Suprapubic skin (tissue), 4 donors: ENCODE results near the gene ZBTB44. TPM values are rescaled to one million over a fixed set of nuclear protein-coding genes. Genes with fewer than 3 reads are reported as not detected.

Experiments
- DNase-seq, 2 donors: peaks; one replicate each; pipeline ENCODE4 v3.0.0-alpha.2; 2019; ENCODE audit warnings: low spot score in 2 of 2
- H3K27ac ChIP-seq: fragments of 200-600 bp; sonication (generic); one replicate; pipeline ENCODE4 v1.5.1; 2019
- H3K27me3 ChIP-seq: fragments of 200-600 bp; sonication (generic); one replicate; pipeline ENCODE4 v1.5.1; 2019
- H3K36me3 ChIP-seq: fragments of 200-600 bp; sonication (generic); one replicate; pipeline ENCODE4 v1.5.1; 2019
- H3K4me1 ChIP-seq: fragments of 200-600 bp; sonication (generic); one replicate; pipeline ENCODE4 v1.5.1; 2019
- H3K4me3 ChIP-seq: fragments of 200-600 bp; sonication (generic); one replicate; pipeline ENCODE4 v1.5.1; 2019; ENCODE audit warnings: mild to moderate bottlenecking
- H3K9me3 ChIP-seq: fragments of 200-600 bp; sonication (generic); one replicate; pipeline ENCODE4 v1.5.1; 2019
- EP300 ChIP-seq: sonication (generic); formaldehyde crosslinking; IDR thresholded peaks from one replicate; pipeline ENCODE4 v1.6.1; 2017; ENCODE audit warnings: antibody characterized with exemption
- POLR2A ChIP-seq, 2 donors: fragments of 450-650 bp; IDR thresholded peaks; one replicate each; pipeline ENCODE4 v1.6.1; 2017; ENCODE audit warnings: antibody characterized with exemption in 2 of 2, mild to moderate bottlenecking in 2 of 2, moderate library complexity in 2 of 2
- POLR2AphosphoS5 ChIP-seq, 3 donors: sonication (generic); formaldehyde crosslinking; IDR thresholded peaks; one replicate each; pipeline ENCODE4 v1.6.1; 2017; ENCODE audit warnings: antibody characterized with exemption in 3 of 3
- WGBS: methylation state at CpG from one replicate; pipeline ENCODE4 v1.1.5; 2018; 5-methylcytosine and 5-hydroxymethylcytosine counted together
- total RNA-seq, 4 donors: library from RNA; depleted of rRNA; stranded (reverse); fragments of >200 nt; gene quantifications; one replicate each; pipeline ENCODE4 v1.1.0, GENCODE V29; 2016
- TF ChIP-seq, protein P1 (sequence below), 2 donors: fragments of 200-600 bp in 1 of 2; fragments of 450-650 bp in 1 of 2; sonication (generic) in 1 of 2; IDR thresholded peaks; one replicate each; pipeline ENCODE4 v1.5.1; 2016 to 2019; ENCODE audit warnings: antibody characterized with exemption in 2 of 2, mild to moderate bottlenecking in 1 of 2, moderate library complexity in 1 of 2

The ZBTB44 gene
- total RNA-seq, 4 donors from 2014 or later: 28.7 to 89.5 (median 69.1) TPM

DNA sequence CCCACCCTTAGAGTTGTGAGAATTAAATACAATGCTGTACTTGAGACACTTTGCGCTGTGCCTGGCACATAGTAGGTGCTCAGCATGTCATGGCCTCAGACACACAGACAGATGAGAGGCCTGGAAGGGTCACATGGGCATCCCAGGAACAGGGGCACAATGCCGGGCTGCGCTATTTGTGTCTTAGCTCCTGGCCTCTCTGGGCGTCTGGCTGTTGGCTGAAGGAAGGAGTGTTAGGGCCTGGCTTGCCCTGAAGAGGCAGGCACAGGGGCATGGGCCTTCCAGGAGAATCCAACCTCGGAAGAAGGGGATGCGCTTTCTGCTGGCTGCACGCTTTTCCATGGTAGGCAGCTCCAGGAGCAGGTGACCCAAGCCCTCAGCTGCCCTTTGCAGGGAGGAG, 113.7 kb downstream of the ZBTB44 start:
- H3K4me3 ChIP-seq: no peak overlapping the region
- H3K4me1 ChIP-seq: no peaks in the 10 kb centered on the region
- no peak overlapping the region for H3K27ac ChIP-seq
- H3K9me3 ChIP-seq: no peaks in the 10 kb centered on the region
- DNase-seq: no peak
- peaks cover 71% of the 10 kb centered on the region for H3K36me3 ChIP-seq
- no peak for TF ChIP-seq POLR2AphosphoS5 (IDR thresholded peaks at IDR 0.05)
- TF ChIP-seq EP300: no peak
- no peak for TF ChIP-seq POLR2A (IDR thresholded peaks at IDR 0.05)
- TF ChIP-seq, protein P1, sequence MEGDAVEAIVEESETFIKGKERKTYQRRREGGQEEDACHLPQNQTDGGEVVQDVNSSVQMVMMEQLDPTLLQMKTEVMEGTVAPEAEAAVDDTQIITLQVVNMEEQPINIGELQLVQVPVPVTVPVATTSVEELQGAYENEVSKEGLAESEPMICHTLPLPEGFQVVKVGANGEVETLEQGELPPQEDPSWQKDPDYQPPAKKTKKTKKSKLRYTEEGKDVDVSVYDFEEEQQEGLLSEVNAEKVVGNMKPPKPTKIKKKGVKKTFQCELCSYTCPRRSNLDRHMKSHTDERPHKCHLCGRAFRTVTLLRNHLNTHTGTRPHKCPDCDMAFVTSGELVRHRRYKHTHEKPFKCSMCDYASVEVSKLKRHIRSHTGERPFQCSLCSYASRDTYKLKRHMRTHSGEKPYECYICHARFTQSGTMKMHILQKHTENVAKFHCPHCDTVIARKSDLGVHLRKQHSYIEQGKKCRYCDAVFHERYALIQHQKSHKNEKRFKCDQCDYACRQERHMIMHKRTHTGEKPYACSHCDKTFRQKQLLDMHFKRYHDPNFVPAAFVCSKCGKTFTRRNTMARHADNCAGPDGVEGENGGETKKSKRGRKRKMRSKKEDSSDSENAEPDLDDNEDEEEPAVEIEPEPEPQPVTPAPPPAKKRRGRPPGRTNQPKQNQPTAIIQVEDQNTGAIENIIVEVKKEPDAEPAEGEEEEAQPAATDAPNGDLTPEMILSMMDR (IDR thresholded peaks at IDR 0.05): no peak
- H3K27me3 ChIP-seq: no peaks in the 10 kb centered on the region
- WGBS: 100% methylated on average over 3 of the region's 7 CpGs

DNA sequence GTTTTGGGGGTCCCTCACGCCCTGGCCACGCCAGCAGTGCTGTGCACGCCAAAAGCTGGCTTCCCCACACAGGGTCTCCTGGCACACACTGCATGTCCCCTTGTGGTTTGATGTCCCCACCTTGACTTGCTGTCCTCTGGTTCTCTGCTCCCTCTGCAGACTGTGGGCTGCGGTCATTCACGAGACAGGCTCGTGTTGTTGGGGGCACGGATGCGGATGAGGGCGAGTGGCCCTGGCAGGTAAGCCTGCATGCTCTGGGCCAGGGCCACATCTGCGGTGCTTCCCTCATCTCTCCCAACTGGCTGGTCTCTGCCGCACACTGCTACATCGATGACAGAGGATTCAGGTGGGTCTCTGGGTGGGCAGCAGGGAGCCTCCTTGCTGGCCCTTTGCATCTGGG, 114.9 kb downstream of the ZBTB44 start:
- H3K4me1 ChIP-seq: no peaks in the 10 kb centered on the region
- TF ChIP-seq EP300 (no peak), POLR2AphosphoS5 (IDR thresholded peaks at IDR 0.05) (no peak), POLR2A (IDR thresholded peaks at IDR 0.05) (no peak)
- TF ChIP-seq, protein P1 (IDR thresholded peaks at IDR 0.05): no peak
- no peak overlapping the region for H3K4me3 ChIP-seq
- no peaks in the 10 kb centered on the region for H3K27me3 ChIP-seq
- WGBS: 88% methylated on average over 11 of the region's 12 CpGs
- H3K36me3 ChIP-seq: peaks cover 74% of the 10 kb centered on the region
- H3K27ac ChIP-seq: no peak overlapping the region
- H3K9me3 ChIP-seq: no peaks in the 10 kb centered on the region
- DNase-seq: no peak

DNA sequence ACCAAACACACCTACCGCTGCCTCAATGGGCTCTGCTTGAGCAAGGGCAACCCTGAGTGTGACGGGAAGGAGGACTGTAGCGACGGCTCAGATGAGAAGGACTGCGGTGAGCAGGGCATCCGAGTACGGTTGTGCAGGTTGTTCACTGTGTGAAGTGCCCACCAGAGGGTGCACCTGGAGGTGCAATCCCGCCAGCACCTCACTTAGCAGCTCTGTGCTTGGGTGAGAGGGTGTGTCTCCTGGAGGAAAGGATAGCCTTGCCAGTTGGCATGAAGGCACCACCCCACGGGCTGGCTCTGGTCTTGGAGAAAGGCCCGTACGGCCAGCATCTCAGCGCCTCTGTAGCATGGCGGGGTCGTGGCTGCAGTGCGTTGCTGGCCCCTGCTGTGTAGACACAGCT, 115.8 kb downstream of the ZBTB44 start:
- no peak overlapping the region for H3K4me3 ChIP-seq
- no peaks in the 10 kb centered on the region for H3K27me3 ChIP-seq
- TF ChIP-seq, protein P1 (IDR thresholded peaks at IDR 0.05): no peak
- no peak for TF ChIP-seq EP300
- TF ChIP-seq POLR2A (IDR thresholded peaks at IDR 0.05): no peak
- TF ChIP-seq POLR2AphosphoS5 (IDR thresholded peaks at IDR 0.05): no peak
- 88% methylated on average over 15 of the region's 15 CpGs for WGBS
- peaks cover 81% of the 10 kb centered on the region for H3K36me3 ChIP-seq
- H3K4me1 ChIP-seq: no peaks in the 10 kb centered on the region
- no peaks in the 10 kb centered on the region for H3K9me3 ChIP-seq
- DNase-seq: no peak
- H3K27ac ChIP-seq: no peak overlapping the region

DNA sequence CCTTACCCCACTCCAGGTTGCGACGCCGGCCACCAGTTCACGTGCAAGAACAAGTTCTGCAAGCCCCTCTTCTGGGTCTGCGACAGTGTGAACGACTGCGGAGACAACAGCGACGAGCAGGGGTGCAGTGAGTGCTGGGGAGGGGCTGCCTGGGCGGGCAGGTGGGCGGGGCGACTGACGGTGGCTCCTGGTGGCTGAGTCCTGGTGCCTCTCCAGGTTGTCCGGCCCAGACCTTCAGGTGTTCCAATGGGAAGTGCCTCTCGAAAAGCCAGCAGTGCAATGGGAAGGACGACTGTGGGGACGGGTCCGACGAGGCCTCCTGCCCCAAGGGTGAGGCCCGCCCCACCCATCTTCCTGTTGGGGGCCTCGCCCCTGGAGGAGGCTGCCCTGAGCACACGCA, 116.4 kb downstream of the ZBTB44 start:
- WGBS: 100% methylated on average over 1 of the region's 22 CpGs
- H3K4me1 ChIP-seq: no peaks in the 10 kb centered on the region
- DNase-seq: no peak
- H3K36me3 ChIP-seq: peaks cover 82% of the 10 kb centered on the region
- no peaks in the 10 kb centered on the region for H3K9me3 ChIP-seq
- H3K27me3 ChIP-seq: no peaks in the 10 kb centered on the region
- H3K4me3 ChIP-seq: no peak overlapping the region
- TF ChIP-seq POLR2A (IDR thresholded peaks at IDR 0.05) (no peak), EP300 (no peak), POLR2AphosphoS5 (IDR thresholded peaks at IDR 0.05) (no peak)
- TF ChIP-seq, protein P1 (IDR thresholded peaks at IDR 0.05): no peak
- no peak overlapping the region for H3K27ac ChIP-seq

DNA sequence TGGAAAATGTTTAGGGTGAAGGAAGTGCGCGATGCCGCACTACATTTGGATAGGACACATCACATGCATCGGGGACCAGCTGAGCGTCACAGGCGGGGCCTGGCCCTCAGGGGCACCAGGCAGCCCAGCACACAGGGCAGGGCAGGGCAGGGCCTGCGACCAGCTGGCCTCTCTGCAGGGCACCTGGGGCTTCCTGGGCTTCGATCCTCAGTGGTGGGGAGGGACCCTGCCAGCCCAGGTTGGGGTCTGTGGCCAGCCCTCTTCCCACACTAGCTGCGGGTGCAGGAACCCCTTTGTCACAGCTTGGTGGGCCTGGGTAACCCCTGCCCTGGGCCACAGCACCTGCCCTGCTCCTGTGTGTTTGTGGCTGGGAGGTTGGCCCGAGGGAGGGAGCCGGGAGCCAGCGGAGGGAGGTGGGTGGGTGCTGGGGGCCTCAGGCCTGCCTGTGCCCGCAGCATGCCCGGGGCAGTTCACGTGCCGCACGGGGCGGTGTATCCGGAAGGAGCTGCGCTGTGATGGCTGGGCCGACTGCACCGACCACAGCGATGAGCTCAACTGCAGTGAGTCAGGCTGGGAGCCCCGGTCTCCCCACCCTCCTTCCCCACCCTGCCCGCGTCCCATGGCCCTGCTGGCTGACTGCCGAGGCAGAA, 117.2 kb downstream of the ZBTB44 start:
- H3K27ac ChIP-seq: no peak overlapping the region
- peaks cover 76% of the 10 kb centered on the region for H3K36me3 ChIP-seq
- 94% methylated on average over 7 of the region's 27 CpGs for WGBS

More for the DNA sequence above, 117.2 kb downstream of the ZBTB44 start:
- no peak for DNase-seq
- no peaks in the 10 kb centered on the region for H3K9me3 ChIP-seq
- no peaks in the 10 kb centered on the region for H3K27me3 ChIP-seq
- no peaks in the 10 kb centered on the region for H3K4me1 ChIP-seq
- no peak overlapping the region for H3K4me3 ChIP-seq
- TF ChIP-seq POLR2AphosphoS5 (IDR thresholded peaks at IDR 0.05) (no peak), POLR2A (IDR thresholded peaks at IDR 0.05) (no peak), EP300 (no peak)
- TF ChIP-seq, protein P1 (IDR thresholded peaks at IDR 0.05): no peak
